Stimulated activated naive B cell treated with anti-CD40 and anti-IgM and Interleukin-4, amounts not matched to agents 10 μg/mL and 1 μg/mL and 100 μg/mL, for 72 hours (primary cell): ENCODE results near the gene EIF5A2.
"Not testable (repeated sequence)": the region's sequence is repeated elsewhere in the genome, so short reads cannot be mapped to it uniquely, and the experiment has no call there.

Experiments used
- ATAC-seq, 2 donors: fragments of 150-1000 bp; cut with Tn5 transposase; replicated peaks; 2 replicates each; pipeline ENCODE4 v1.10.0; 2021; ENCODE audit warnings: moderate library complexity in 1 of 2
- DNase-seq: peaks from one replicate; pipeline ENCODE4 v3.0.0; 2021
- H3K27ac Mint-ChIP-seq: one replicate; pipeline ENCODE4 v1.8.0; 2022; ENCODE audit warnings: mild to moderate bottlenecking, mixed read lengths
- H3K27me3 Mint-ChIP-seq, 2 donors: one replicate each; pipeline ENCODE4 v1.8.0; 2022; ENCODE audit warnings: mixed read lengths in 2 of 2
- H3K36me3 Mint-ChIP-seq, 2 donors: one replicate each; pipeline ENCODE4 v1.8.0; 2022; ENCODE audit warnings: mixed read lengths in 2 of 2, mild to moderate bottlenecking in 1 of 2
- H3K4me1 Mint-ChIP-seq, 2 donors: one replicate each; pipeline ENCODE4 v1.8.0; 2022; ENCODE audit warnings: mixed read lengths in 2 of 2, mild to moderate bottlenecking in 1 of 2
- H3K4me3 Mint-ChIP-seq, 2 donors: one replicate each; pipeline ENCODE4 v1.8.0; 2022; ENCODE audit warnings: mild to moderate bottlenecking in 2 of 2, mixed read lengths in 2 of 2, moderate library complexity in 1 of 2
- H3K9me3 Mint-ChIP-seq, 2 donors: one replicate each; pipeline ENCODE4 v1.8.0; 2022; ENCODE audit warnings: mixed read lengths in 2 of 2, mild to moderate bottlenecking in 1 of 2

EIF5A2 gene

GRCh38 chr3:170908235-170909116 is at the start of gene EIF5A2:
EIF5A2 (minus strand) TSS chr3:170908637; CDS start chr3:170907806, 831 bp downstream.
- peak within 1 kb of the TSS; percentile 98 for H3K27ac Mint-ChIP-seq
- H3K27me3 Mint-ChIP-seq = no peaks in the 10 kb centered on the region
- ATAC-seq (peak; percentile 96 to 97), DNase-seq (peak; percentile 85)
- H3K36me3 Mint-ChIP-seq = no peaks in the 10 kb centered on the region
- H3K4me3 Mint-ChIP-seq = peak within 1 kb of the TSS; percentile 91 to 100
- peaks cover 2 to 10% of the 10 kb centered on the region in 2 donors for H3K4me1 Mint-ChIP-seq
- peaks cover 7 to 11% of the 10 kb centered on the region in 2 donors for H3K9me3 Mint-ChIP-seq

- H3K27ac Mint-ChIP-seq = no peak overlapping the region
- no peaks in the 10 kb centered on the region for H3K4me1 Mint-ChIP-seq
- no peak overlapping the region for H3K4me3 Mint-ChIP-seq
- DNase-seq (no peak), ATAC-seq (no peak)
- H3K36me3 Mint-ChIP-seq = no peaks in the 10 kb centered on the region
- H3K9me3 Mint-ChIP-seq = no peaks in the 10 kb centered on the region
- peaks cover 15 to 19% of the 10 kb centered on the region in 2 donors for H3K27me3 Mint-ChIP-seq
Measured at GRCh38 chr3:170956647-170957046, 48.2 kb upstream of the EIF5A2 start.

- no peaks in the 10 kb centered on the region for H3K36me3 Mint-ChIP-seq
Measured at GRCh38 chr3:170953736-170954135, 45.3 kb upstream of the EIF5A2 start.

GRCh38 chr3:170953229-170953628 is 44.8 kb upstream of the EIF5A2 start:
- no peak for ATAC-seq
- Mint-ChIP-seq H3K36me3 (no peaks in the 10 kb centered on the region), H3K4me3 (no peak overlapping the region), H3K4me1 (no peaks in the 10 kb centered on the region), H3K27me3 (peaks cover 10 to 18% of the 10 kb centered on the region in 2 donors), H3K27ac (no peak overlapping the region), H3K9me3 (no peaks in the 10 kb centered on the region)
- DNase-seq = no peak

More at GRCh38 chr3:170953736-170954135, 45.3 kb upstream of the EIF5A2 start:
- Mint-ChIP-seq H3K27ac (no peak overlapping the region), H3K4me1 (no peaks in the 10 kb centered on the region), H3K4me3 (no peak overlapping the region), H3K27me3 (peaks cover 10 to 15% of the 10 kb centered on the region in 2 donors), H3K9me3 (no peaks in the 10 kb centered on the region)
- DNase-seq (no peak), ATAC-seq (no peak)

- H3K4me3 Mint-ChIP-seq = no peak overlapping the region
- peaks cover 12 to 15% of the 10 kb centered on the region in 2 donors for H3K27me3 Mint-ChIP-seq
- H3K36me3 Mint-ChIP-seq = no peaks in the 10 kb centered on the region
- H3K27ac Mint-ChIP-seq = no peak overlapping the region
- no peaks in the 10 kb centered on the region for H3K9me3 Mint-ChIP-seq
- no peaks in the 10 kb centered on the region for H3K4me1 Mint-ChIP-seq
- no peak for DNase-seq
- ATAC-seq = no peak
Measured at GRCh38 chr3:170949211-170949610, 40.8 kb upstream of the EIF5A2 start.

- H3K4me1 Mint-ChIP-seq = no peaks in the 10 kb centered on the region
- H3K27ac Mint-ChIP-seq = no peak overlapping the region
- no peaks in the 10 kb centered on the region for H3K36me3 Mint-ChIP-seq
- DNase-seq = no peak
- no peak for ATAC-seq
- peaks cover 14 to 16% of the 10 kb centered on the region in 2 donors for H3K27me3 Mint-ChIP-seq
- H3K9me3 Mint-ChIP-seq = peaks cover 0 to 5% of the 10 kb centered on the region in 2 donors
- H3K4me3 Mint-ChIP-seq = no peak overlapping the region
Measured at GRCh38 chr3:170947018-170947769, 38.8 kb upstream of the EIF5A2 start.

- ATAC-seq (no peak), DNase-seq (no peak)
- Mint-ChIP-seq H3K4me3 (no peak overlapping the region), H3K4me1 (no peaks in the 10 kb centered on the region), H3K27ac (no peak overlapping the region), H3K27me3 (peaks cover 10 to 22% of the 10 kb centered on the region in 2 donors), H3K9me3 (peaks cover 13 to 16% of the 10 kb centered on the region in 2 donors), H3K36me3 (peaks cover 0 to 3% of the 10 kb centered on the region in 2 donors)
Measured at GRCh38 chr3:170942011-170942410, 33.6 kb upstream of the EIF5A2 start.

GRCh38 chr3:170941551-170941950 is 33.1 kb upstream of the EIF5A2 start:
- Mint-ChIP-seq H3K4me3 (no peak overlapping the region), H3K27ac (no peak overlapping the region), H3K4me1 (no peaks in the 10 kb centered on the region), H3K27me3 (peaks cover 8 to 22% of the 10 kb centered on the region in 2 donors), H3K36me3 (peaks cover 0 to 3% of the 10 kb centered on the region in 2 donors), H3K9me3 (peaks cover 13 to 16% of the 10 kb centered on the region in 2 donors)
- DNase-seq (no peak), ATAC-seq (no peak)

- H3K9me3 Mint-ChIP-seq, H3K36me3 Mint-ChIP-seq, H3K4me3 Mint-ChIP-seq, ATAC-seq, H3K4me1 Mint-ChIP-seq, H3K27ac Mint-ChIP-seq, DNase-seq: not testable (repeated sequence)
- H3K27me3 Mint-ChIP-seq = peaks cover 21 to 31% of the 10 kb centered on the region in 2 donors
Measured at GRCh38 chr3:170933039-170933438, 24.6 kb upstream of the EIF5A2 start.

GRCh38 chr3:170923553-170923952 is 15.1 kb upstream of the EIF5A2 start:
- H3K9me3 Mint-ChIP-seq = peaks cover 20 to 32% of the 10 kb centered on the region in 2 donors
- not testable (repeated sequence) for H3K4me3 Mint-ChIP-seq, ATAC-seq, H3K36me3 Mint-ChIP-seq, DNase-seq, H3K4me1 Mint-ChIP-seq, H3K27ac Mint-ChIP-seq
- H3K27me3 Mint-ChIP-seq = peaks cover 23 to 38% of the 10 kb centered on the region in 2 donors

- Mint-ChIP-seq H3K27ac (no peak overlapping the region), H3K27me3 (peaks cover 29 to 35% of the 10 kb centered on the region in 2 donors), H3K4me1 (no peaks in the 10 kb centered on the region), H3K9me3 (peaks cover 25 to 36% of the 10 kb centered on the region in 2 donors), H3K36me3 (peaks cover 0 to 14% of the 10 kb centered on the region in 2 donors), H3K4me3 (no peak overlapping the region)
- ATAC-seq (no peak), DNase-seq (no peak)
Measured at GRCh38 chr3:170918715-170919114, 10.3 kb upstream of the EIF5A2 start.

- peaks cover 0 to 14% of the 10 kb centered on the region in 2 donors for H3K36me3 Mint-ChIP-seq
Measured at GRCh38 chr3:170914690-170915089, 6.3 kb upstream of the EIF5A2 start.

GRCh38 chr3:170914212-170914611 is 5.8 kb upstream of the EIF5A2 start:
- H3K4me1 Mint-ChIP-seq = no peaks in the 10 kb centered on the region
- H3K9me3 Mint-ChIP-seq = peaks cover 20 to 22% of the 10 kb centered on the region in 2 donors
- no peak overlapping the region for H3K4me3 Mint-ChIP-seq
- H3K27me3 Mint-ChIP-seq = peaks cover 3 to 9% of the 10 kb centered on the region in 2 donors
- ATAC-seq (no peak), DNase-seq (no peak)
- H3K36me3 Mint-ChIP-seq = peaks cover 0 to 10% of the 10 kb centered on the region in 2 donors
- H3K27ac Mint-ChIP-seq = no peak overlapping the region

More at GRCh38 chr3:170914690-170915089, 6.3 kb upstream of the EIF5A2 start:
- Mint-ChIP-seq H3K4me1 (no peaks in the 10 kb centered on the region), H3K27ac (no peak overlapping the region), H3K27me3 (peaks cover 8 to 13% of the 10 kb centered on the region in 2 donors), H3K9me3 (peaks cover 19 to 27% of the 10 kb centered on the region in 2 donors), H3K4me3 (no peak overlapping the region)
- DNase-seq (no peak), ATAC-seq (no peak)

GRCh38 chr3:170911051-170911450 is 2.6 kb upstream of the EIF5A2 start:
- H3K4me3 Mint-ChIP-seq = no peak overlapping the region

More at GRCh38 chr3:170911051-170911450, 2.6 kb upstream of the EIF5A2 start:
- peaks cover 2 to 10% of the 10 kb centered on the region in 2 donors for H3K4me1 Mint-ChIP-seq
- H3K27me3 Mint-ChIP-seq = peaks cover 0 to 3% of the 10 kb centered on the region in 2 donors
- no peaks in the 10 kb centered on the region for H3K36me3 Mint-ChIP-seq
- peaks cover 7 to 11% of the 10 kb centered on the region in 2 donors for H3K9me3 Mint-ChIP-seq
- H3K27ac Mint-ChIP-seq = no peak overlapping the region
- DNase-seq (no peak), ATAC-seq (no peak)
